Lung (tissue), 12 donors: ENCODE data around the gene KATNIP. TPM values are rescaled to one million over a fixed set of nuclear protein-coding genes. Genes with fewer than 3 reads are reported as not detected.

Source experiments
- ATAC-seq: fragments of 200-7000 bp; cut with Tn5 transposase; one replicate; pipeline ENCODE4 v1.9.1; 2020; ENCODE audit warnings: moderate number of reproducible peaks; ENCODE audit not compliant: insufficient read depth, low FRiP score
- DNase-seq, 3 donors: peaks; one replicate each; pipeline ENCODE4 v3.0.0-alpha.2; 2013 to 2017
- H3K27ac ChIP-seq, 2 donors: one replicate each; pipeline ENCODE4 v1.5.1; 2013; ENCODE audit warnings: mild to moderate bottlenecking in 2 of 2, moderate library complexity in 2 of 2, control low read depth in 1 of 2, inconsistent platforms in 1 of 2, low read depth in 1 of 2, low read length in 1 of 2
- H3K27me3 ChIP-seq, 3 donors: one replicate each; pipeline ENCODE4 v1.5.1; 2013; ENCODE audit warnings: low read length in 2 of 3; ENCODE audit not compliant: control insufficient read depth in 3 of 3, insufficient read depth in 3 of 3
- H3K36me3 ChIP-seq, 4 donors: one replicate each; pipeline ENCODE4 v1.5.1; 2013; ENCODE audit warnings: low read length in 4 of 4, mild to moderate bottlenecking in 1 of 4, moderate library complexity in 1 of 4; ENCODE audit not compliant: control insufficient read depth in 4 of 4, insufficient read depth in 4 of 4
- H3K4me1 ChIP-seq, 5 donors: one replicate each; pipeline ENCODE4 v1.5.1; 2013; ENCODE audit warnings: low read length in 5 of 5, mild to moderate bottlenecking in 2 of 5, moderate library complexity in 1 of 5; ENCODE audit not compliant: control insufficient read depth in 5 of 5, insufficient read depth in 5 of 5
- H3K4me3 ChIP-seq: one replicate; pipeline ENCODE4 v1.5.1; 2013; ENCODE audit warnings: mild to moderate bottlenecking, control low read depth, moderate library complexity
- H3K9ac ChIP-seq, 2 donors: one replicate each; pipeline ENCODE4 v1.5.1; 2013; ENCODE audit warnings: low read length in 2 of 2, control low read depth in 1 of 2; ENCODE audit not compliant: insufficient read depth in 1 of 2
- H3K9me3 ChIP-seq, 4 donors: one replicate each; pipeline ENCODE4 v1.5.1; 2013; ENCODE audit warnings: low read length in 3 of 4, mild to moderate bottlenecking in 1 of 4, moderate library complexity in 1 of 4; ENCODE audit not compliant: control insufficient read depth in 4 of 4, insufficient read depth in 3 of 4
- WGBS, 2 donors: extraction: QIAGEN DNeasy Blood & Tissue Kit; methylation state at CpG; one replicate each; pipeline ENCODE4 v1.1.7; 2013; 5-methylcytosine and 5-hydroxymethylcytosine counted together
- polyA plus RNA-seq, 2 donors: library from polyadenylated mRNA; stranded (reverse); fragments of 200-250 nt; gene quantifications; one replicate each; pipeline ENCODE4 v1.2.1, GENCODE V29; 2013
- total RNA-seq, 2 donors: library from RNA; depleted of rRNA in 1 of 2; stranded (reverse); fragments of >200 nt in 1 of 2; gene quantifications; one replicate each; pipeline ENCODE4 v1.2.1, GENCODE V29; 2014 to 2021
- TF ChIP-seq, protein P1 (sequence below): IDR thresholded peaks from 2 replicates; pipeline ENCODE4 v1.5.1; 2012; ENCODE audit warnings: mild to moderate bottlenecking; ENCODE audit errors: control extremely low read depth, extremely low read depth
- donor health status: control.
- donor health status: control.
- donor health status: Bipolar disorder and iron deficiency.
- donor health status: healthy.
- donor health status: DM: yes; HTN: yes; CAD: no.

Gene KATNIP
- total and polyA plus RNA-seq, 4 donors: 9.7 to 46.4 (median 24.3) TPM

- DNase-seq (no peak), ATAC-seq (no peak)
- H3K9ac ChIP-seq: peak overlapping the region in 1 of 2 donors; percentile 97
- H3K4me1 ChIP-seq: peaks cover 13 to 31% (median 22%) of the 10 kb centered on the region in 5 donors
- H3K27ac ChIP-seq: no peak overlapping the region
- 43 to 68% methylated on average over 1 of the region's 1 CpG for WGBS, 2 donors
- no peaks in the 10 kb centered on the region for H3K9me3 ChIP-seq
- peaks cover 0 to 11% (median 0%) of the 10 kb centered on the region in 4 donors for H3K36me3 ChIP-seq
- no peak overlapping the region for H3K4me3 ChIP-seq
- TF ChIP-seq, protein P1, sequence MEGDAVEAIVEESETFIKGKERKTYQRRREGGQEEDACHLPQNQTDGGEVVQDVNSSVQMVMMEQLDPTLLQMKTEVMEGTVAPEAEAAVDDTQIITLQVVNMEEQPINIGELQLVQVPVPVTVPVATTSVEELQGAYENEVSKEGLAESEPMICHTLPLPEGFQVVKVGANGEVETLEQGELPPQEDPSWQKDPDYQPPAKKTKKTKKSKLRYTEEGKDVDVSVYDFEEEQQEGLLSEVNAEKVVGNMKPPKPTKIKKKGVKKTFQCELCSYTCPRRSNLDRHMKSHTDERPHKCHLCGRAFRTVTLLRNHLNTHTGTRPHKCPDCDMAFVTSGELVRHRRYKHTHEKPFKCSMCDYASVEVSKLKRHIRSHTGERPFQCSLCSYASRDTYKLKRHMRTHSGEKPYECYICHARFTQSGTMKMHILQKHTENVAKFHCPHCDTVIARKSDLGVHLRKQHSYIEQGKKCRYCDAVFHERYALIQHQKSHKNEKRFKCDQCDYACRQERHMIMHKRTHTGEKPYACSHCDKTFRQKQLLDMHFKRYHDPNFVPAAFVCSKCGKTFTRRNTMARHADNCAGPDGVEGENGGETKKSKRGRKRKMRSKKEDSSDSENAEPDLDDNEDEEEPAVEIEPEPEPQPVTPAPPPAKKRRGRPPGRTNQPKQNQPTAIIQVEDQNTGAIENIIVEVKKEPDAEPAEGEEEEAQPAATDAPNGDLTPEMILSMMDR: no peak
- no peaks in the 10 kb centered on the region for H3K27me3 ChIP-seq
Measured at GRCh38 chr16:27551036-27551435, 1.1 kb downstream of the KATNIP start.

GRCh38 chr16:27556471-27556870, 6.5 kb downstream of the KATNIP start:
- H3K27ac ChIP-seq: no peak overlapping the region
- H3K36me3 ChIP-seq: peaks cover 0 to 2% (median 0%) of the 10 kb centered on the region in 4 donors
- no peaks in the 10 kb centered on the region for H3K27me3 ChIP-seq
- no peak overlapping the region for H3K9ac ChIP-seq
- peaks cover 0 to 6% (median 0%) of the 10 kb centered on the region in 5 donors for H3K4me1 ChIP-seq
- H3K9me3 ChIP-seq: no peaks in the 10 kb centered on the region
- TF ChIP-seq, protein P1: no peak
- WGBS, 2 donors: 82 to 86% methylated on average over 1 of the region's 1 CpG
- no peak overlapping the region for H3K4me3 ChIP-seq
- ATAC-seq (no peak), DNase-seq (no peak)

DNA sequence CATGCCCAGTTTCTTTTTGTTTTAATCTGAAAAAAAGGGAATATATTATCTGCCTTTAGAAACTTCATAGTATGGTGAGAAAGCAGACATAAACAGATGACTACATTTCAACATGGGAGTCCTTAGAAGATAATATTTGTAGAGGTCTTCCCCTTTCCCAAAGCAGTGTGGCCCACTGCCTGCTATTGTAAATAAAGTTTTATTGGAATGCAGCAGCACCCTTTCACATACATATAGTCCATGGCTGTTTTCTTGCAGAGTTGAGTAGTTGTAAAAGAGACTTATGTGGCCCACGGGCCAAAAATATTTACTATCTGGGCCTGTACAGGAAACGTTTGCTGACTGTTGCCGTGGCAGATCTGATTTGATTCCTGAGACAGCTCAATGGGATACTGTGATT, 8.5 kb downstream of the KATNIP start:
- TF ChIP-seq, protein P1: no peak
- DNase-seq (no peak), ATAC-seq (no peak)
- WGBS, 2 donors: 77 to 85% methylated on average over 3 of the region's 3 CpGs
- Histone ChIP-seq H3K4me3 (no peak overlapping the region), H3K27me3 (no peaks in the 10 kb centered on the region), H3K27ac (no peak overlapping the region), H3K9me3 (no peaks in the 10 kb centered on the region), H3K9ac (no peak overlapping the region), H3K36me3 (peaks cover 0 to 2% (median 0%) of the 10 kb centered on the region in 4 donors), H3K4me1 (peaks cover 0 to 6% (median 0%) of the 10 kb centered on the region in 5 donors)

DNA sequence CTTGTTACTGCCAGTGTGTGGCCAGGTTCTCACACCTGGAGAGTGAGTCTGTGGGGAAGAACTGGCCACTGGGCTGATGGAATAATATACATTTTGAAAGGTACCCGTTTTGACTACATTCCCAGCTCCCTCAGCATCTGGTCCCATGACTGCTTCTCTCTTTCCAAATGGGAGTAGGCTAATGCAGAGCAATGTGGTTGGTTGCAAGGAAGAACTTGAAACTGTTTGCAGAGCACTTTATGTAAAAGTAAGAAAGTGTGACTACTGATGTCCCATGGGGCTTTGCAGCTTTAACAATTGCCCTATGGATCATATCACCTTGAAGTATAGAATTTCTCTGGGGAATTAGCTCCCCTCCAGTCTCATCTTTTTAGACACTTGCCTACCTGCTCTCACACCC, 9.0 kb downstream of the KATNIP start:
- TF ChIP-seq, protein P1: no peak
- no peak overlapping the region for H3K9ac ChIP-seq
- no peak for DNase-seq
- peaks cover 0 to 6% (median 0%) of the 10 kb centered on the region in 5 donors for H3K4me1 ChIP-seq
- 82 to 88% methylated on average over 1 of the region's 1 CpG for WGBS, 2 donors
- no peak overlapping the region for H3K27ac ChIP-seq
- H3K27me3 ChIP-seq: no peaks in the 10 kb centered on the region
- H3K4me3 ChIP-seq: no peak overlapping the region
- no peak for ATAC-seq
- H3K36me3 ChIP-seq: peaks cover 0 to 2% (median 0%) of the 10 kb centered on the region in 4 donors
- H3K9me3 ChIP-seq: no peaks in the 10 kb centered on the region
